Left ventricle myocardium inferior (tissue), 1 donor: ENCODE results near the gene GJD3. TPM values are rescaled to one million over a fixed set of nuclear protein-coding genes. Genes with fewer than 3 reads are reported as not detected.

Experiments
- DNase-seq: peaks from one replicate; pipeline ENCODE4 v3.0.0-alpha.2; 2020
- H3K27ac ChIP-seq: fragments of 200-600 bp; replicated peaks from 2 replicates; pipeline ENCODE4 v1.8.0; 2021
- H3K27me3 ChIP-seq: fragments of 200-600 bp; 2 replicates; pipeline ENCODE4 v1.8.0; 2021; ENCODE audit warnings: low read depth
- H3K36me3 ChIP-seq: fragments of 200-600 bp; 2 replicates; pipeline ENCODE4 v1.8.0; 2021
- H3K4me1 ChIP-seq: fragments of 200-600 bp; 2 replicates; pipeline ENCODE4 v1.8.0; 2021
- H3K4me3 ChIP-seq: fragments of 200-600 bp; 2 replicates; pipeline ENCODE4 v1.8.0; 2021; ENCODE audit warnings: mild to moderate bottlenecking, moderate library complexity
- H3K9me3 ChIP-seq: fragments of 200-600 bp; replicated peaks from 2 replicates; pipeline ENCODE4 v1.8.0; 2021
- intact Hi-C: fragments of 100-400 bp; cut with micrococcal nuclease; formaldehyde crosslinking; loops from one replicate; pipeline ENCODE4 v1.11.0; 2022
- total RNA-seq: library from RNA; stranded (reverse); fragmentation: NEBNext Ultra II Directional; extraction: Animal tissue kit (Norgen Biotek cat#: 25700); gene quantifications from one replicate; pipeline ENCODE4 v1.2.1, GENCODE V29; 2021
- TF ChIP-seq, protein P1 (sequence below): fragments of 200-600 bp; IDR thresholded peaks from 2 replicates; pipeline ENCODE4 v1.8.0; 2021; ENCODE audit warnings: antibody characterized with exemption, mild to moderate bottlenecking, borderline replicate concordance
- donor health status: DM: no; HTN: yes; CAD: no; lungs with severe emphysema.

Gene GJD3
- total RNA-seq, 1 donor from 2014 or later = 0.88 TPM

- H3K36me3 ChIP-seq = peaks cover 2% of the 10 kb centered on the region
- H3K27ac ChIP-seq = peak overlapping the region; percentile 97
- DNase-seq = peak; percentile 66
- peaks cover 96% of the 10 kb centered on the region for H3K4me1 ChIP-seq
- TF ChIP-seq, protein P1, sequence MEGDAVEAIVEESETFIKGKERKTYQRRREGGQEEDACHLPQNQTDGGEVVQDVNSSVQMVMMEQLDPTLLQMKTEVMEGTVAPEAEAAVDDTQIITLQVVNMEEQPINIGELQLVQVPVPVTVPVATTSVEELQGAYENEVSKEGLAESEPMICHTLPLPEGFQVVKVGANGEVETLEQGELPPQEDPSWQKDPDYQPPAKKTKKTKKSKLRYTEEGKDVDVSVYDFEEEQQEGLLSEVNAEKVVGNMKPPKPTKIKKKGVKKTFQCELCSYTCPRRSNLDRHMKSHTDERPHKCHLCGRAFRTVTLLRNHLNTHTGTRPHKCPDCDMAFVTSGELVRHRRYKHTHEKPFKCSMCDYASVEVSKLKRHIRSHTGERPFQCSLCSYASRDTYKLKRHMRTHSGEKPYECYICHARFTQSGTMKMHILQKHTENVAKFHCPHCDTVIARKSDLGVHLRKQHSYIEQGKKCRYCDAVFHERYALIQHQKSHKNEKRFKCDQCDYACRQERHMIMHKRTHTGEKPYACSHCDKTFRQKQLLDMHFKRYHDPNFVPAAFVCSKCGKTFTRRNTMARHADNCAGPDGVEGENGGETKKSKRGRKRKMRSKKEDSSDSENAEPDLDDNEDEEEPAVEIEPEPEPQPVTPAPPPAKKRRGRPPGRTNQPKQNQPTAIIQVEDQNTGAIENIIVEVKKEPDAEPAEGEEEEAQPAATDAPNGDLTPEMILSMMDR = no peak
- H3K9me3 ChIP-seq = no peaks in the 10 kb centered on the region
- H3K4me3 ChIP-seq = peak overlapping the region; percentile 78
- H3K27me3 ChIP-seq = no peaks in the 10 kb centered on the region
- intact Hi-C loops = no loop called here
Observed at GRCh38 chr17:40343219-40344119, 21.1 kb downstream of the GJD3 start.

DNA sequence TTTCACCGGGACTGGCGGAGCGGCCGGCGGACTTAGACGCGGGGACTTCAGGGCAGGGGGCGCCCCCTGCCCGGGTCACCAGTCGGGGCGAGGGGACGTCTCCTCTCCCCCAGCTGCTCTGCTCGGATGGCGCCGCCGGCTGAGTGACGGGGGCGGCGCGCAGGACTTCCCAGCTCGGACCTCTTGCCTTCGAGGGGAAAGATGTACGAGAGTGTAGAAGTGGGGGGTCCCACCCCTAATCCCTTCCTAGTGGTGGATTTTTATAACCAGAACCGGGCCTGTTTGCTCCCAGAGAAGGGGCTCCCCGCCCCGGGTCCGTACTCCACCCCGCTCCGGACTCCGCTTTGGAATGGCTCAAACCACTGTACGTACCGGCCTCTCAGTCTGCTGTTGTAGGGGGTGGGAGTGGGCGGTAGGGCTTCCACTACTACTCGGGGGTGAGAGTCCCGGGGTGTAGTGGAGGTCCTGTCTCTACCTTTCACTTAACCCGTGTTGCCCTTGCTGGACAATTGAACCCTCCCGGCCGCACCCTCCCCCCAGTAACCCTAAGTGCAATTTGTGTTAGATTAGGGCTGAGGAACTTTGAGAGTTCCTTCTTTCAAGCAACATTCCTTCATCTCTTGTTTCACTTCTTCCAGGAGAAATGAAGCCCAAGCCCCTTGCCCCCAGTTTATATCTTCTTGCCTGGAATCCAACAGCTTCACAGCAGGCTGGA is 21.9 kb downstream of the GJD3 start:
- Histone ChIP-seq H3K36me3 (no peaks in the 10 kb centered on the region), H3K27me3 (no peaks in the 10 kb centered on the region), H3K27ac (peak overlapping the region; percentile 97), H3K4me1 (peaks cover 96% of the 10 kb centered on the region), H3K9me3 (no peaks in the 10 kb centered on the region), H3K4me3 (peak overlapping the region; percentile 78)
- intact Hi-C loops = no loop called here
- TF ChIP-seq, protein P1 = no peak
- no peak for DNase-seq

GRCh38 chr17:40341808-40342503 is 22.6 kb downstream of the GJD3 start:
- Histone ChIP-seq H3K36me3 (no peaks in the 10 kb centered on the region), H3K9me3 (no peaks in the 10 kb centered on the region), H3K27ac (peak overlapping the region; percentile 97), H3K27me3 (no peaks in the 10 kb centered on the region), H3K4me1 (peaks cover 94% of the 10 kb centered on the region), H3K4me3 (peak overlapping the region; percentile 78)
- TF ChIP-seq, protein P1 = no peak
- peak; percentile 85 for DNase-seq
- intact Hi-C loops = no loop called here

DNA sequence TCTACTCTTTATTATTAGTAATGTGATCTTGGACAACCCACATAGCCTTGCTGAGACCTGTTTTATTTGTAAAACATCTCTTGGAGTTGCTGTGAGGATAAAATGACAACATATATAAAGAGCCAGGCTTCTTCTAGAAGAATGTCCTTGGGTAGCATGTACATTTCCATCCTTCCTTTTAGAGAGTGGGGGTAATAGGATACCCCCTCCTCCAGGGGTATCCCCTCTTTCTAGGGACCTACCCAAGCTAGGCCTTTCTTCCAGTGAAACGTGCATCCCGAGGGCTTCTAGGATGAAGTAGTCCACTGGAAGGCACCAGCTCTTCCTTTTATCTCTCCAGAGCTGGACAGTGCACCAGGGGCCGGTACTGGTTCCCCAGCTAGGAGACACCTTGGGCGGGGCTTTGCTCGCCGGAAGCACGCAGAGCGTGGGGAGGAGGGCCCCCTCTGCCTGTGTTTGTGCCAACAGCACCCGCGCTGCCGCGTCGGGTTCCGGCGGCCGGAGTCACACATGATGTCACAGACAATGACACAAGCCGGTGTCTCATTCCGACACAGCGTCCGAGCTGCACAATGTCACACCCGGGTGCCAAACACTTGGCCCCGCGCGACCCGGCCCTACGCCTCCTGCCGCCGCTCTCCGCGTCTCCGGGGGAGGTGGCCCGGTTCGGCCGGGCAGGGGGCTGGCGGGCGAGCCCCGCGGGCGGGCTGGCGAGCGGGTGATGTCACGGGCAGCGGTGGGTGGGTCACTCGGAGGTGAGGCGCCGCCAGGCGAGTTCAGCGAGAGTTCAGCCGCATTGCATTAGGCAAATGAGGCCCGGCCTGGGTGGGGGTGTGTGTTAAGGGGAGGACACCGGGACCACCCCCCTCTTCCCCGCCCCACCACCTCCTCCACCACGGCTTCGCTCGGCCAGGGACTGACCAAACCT is 23.4 kb downstream of the GJD3 start:
- peak; percentile 92 for DNase-seq
- Histone ChIP-seq H3K4me1 (peaks cover 94% of the 10 kb centered on the region), H3K9me3 (no peaks in the 10 kb centered on the region), H3K36me3 (no peaks in the 10 kb centered on the region), H3K27me3 (no peaks in the 10 kb centered on the region), H3K27ac (peak overlapping the region; percentile 97), H3K4me3 (peak overlapping the region; percentile 78)
- intact Hi-C loops = no loop called here
- TF ChIP-seq, protein P1 = no peak
